CD14-positive monocyte (primary cell): ENCODE measurements around the gene BMPR1B. TPM values are rescaled to one million over a fixed set of nuclear protein-coding genes. Genes with fewer than 3 reads are reported as not detected.

Source experiments
- DNase-seq, 3 donors: peaks; one replicate each; pipeline ENCODE4 v3.0.0-alpha.2; 2011 to 2022
- H2AFZ ChIP-seq: 2 replicates; pipeline ENCODE4 v1.6.0; 2012; ENCODE audit warnings: mild to moderate bottlenecking, low read depth, low read length, inconsistent platforms; ENCODE audit not compliant: insufficient read depth, poor library complexity, severe bottlenecking
- H3K27ac ChIP-seq, 2 donors: 1 replicate in 1 of 2; 2 replicates in 1 of 2; pipeline ENCODE4 v1.5.1; 2012 to 2013; ENCODE audit warnings: low read length in 2 of 2, control low read depth in 1 of 2, inconsistent platforms in 1 of 2, low read depth in 1 of 2, mild to moderate bottlenecking in 1 of 2
- H3K27me3 ChIP-seq, 2 donors: one replicate each; pipeline versions ENCODE4 v1.6.0 to v1.6.1; 2011 to 2013; ENCODE audit warnings: low read length in 2 of 2; ENCODE audit not compliant: control insufficient read depth in 2 of 2, insufficient read depth in 2 of 2
- H3K36me3 ChIP-seq, 2 donors: replicated peaks in 1 of 2; 1 replicate in 1 of 2; 2 replicates in 1 of 2; pipeline versions ENCODE4 v1.5.1 to v1.6.1; 2012 to 2013; ENCODE audit warnings: low read length in 2 of 2, control low read depth in 1 of 2, inconsistent platforms in 1 of 2, mild to moderate bottlenecking in 1 of 2; ENCODE audit not compliant: insufficient read depth in 2 of 2, control insufficient read depth in 1 of 2
- H3K4me1 ChIP-seq, 2 donors: 1 replicate in 1 of 2; 2 replicates in 1 of 2; pipeline versions ENCODE4 v1.5.1 to v1.6.1; 2012 to 2013; ENCODE audit warnings: low read length in 2 of 2, control low read depth in 1 of 2, inconsistent platforms in 1 of 2, mild to moderate bottlenecking in 1 of 2, moderate library complexity in 1 of 2; ENCODE audit not compliant: insufficient read depth in 2 of 2, control insufficient read depth in 1 of 2
- H3K4me2 ChIP-seq: replicated peaks from 2 replicates; pipeline ENCODE3; 2012; ENCODE audit warnings: low read length, moderate library complexity, mild to moderate bottlenecking; ENCODE audit not compliant: poor library complexity, severe bottlenecking; ENCODE audit errors: extremely low read depth
- H3K4me3 ChIP-seq, 3 experiments: fragments of 200-600 bp in 1 of 3; sonication (generic) in 1 of 3; replicated peaks in 1 of 3; 1 replicate in 2 of 3; 2 replicates in 1 of 3; pipeline ENCODE4 v1.5.1; 2011 to 2013; ENCODE audit warnings: low read length in 3 of 3, mild to moderate bottlenecking in 3 of 3, control low read depth in 2 of 3, low read depth in 2 of 3, inconsistent platforms in 1 of 3, moderate library complexity in 1 of 3
- H3K79me2 ChIP-seq: 2 replicates; pipeline ENCODE4 v1.6.0; 2012; ENCODE audit warnings: mild to moderate bottlenecking, control low read depth, inconsistent platforms, low read length, moderate library complexity; ENCODE audit not compliant: insufficient read depth
- H3K9ac ChIP-seq: 2 replicates; pipeline ENCODE4 v1.6.0; 2017; ENCODE audit warnings: low read length, mild to moderate bottlenecking; ENCODE audit not compliant: insufficient read depth, poor library complexity, severe bottlenecking
- H3K9me3 ChIP-seq, 2 donors: replicated peaks in 1 of 2; 1 replicate in 1 of 2; 2 replicates in 1 of 2; pipeline versions ENCODE4 v1.5.1 to v1.6.1; 2012 to 2013; ENCODE audit warnings: low read length in 2 of 2, control low read depth in 1 of 2; ENCODE audit not compliant: control insufficient read depth in 1 of 2, insufficient read depth in 1 of 2
- H4K20me1 ChIP-seq: 2 replicates; pipeline ENCODE4 v1.6.0; 2012; ENCODE audit warnings: mild to moderate bottlenecking, low read length, control low read depth, moderate library complexity; ENCODE audit not compliant: insufficient read depth
- H3K27ac Mint-ChIP-seq, 7 donors: one replicate each; pipeline ENCODE4 v1.8.0; 2020; ENCODE audit warnings: mild to moderate bottlenecking in 7 of 7, mixed read lengths in 7 of 7, moderate library complexity in 6 of 7, inconsistent platforms in 2 of 7
- H3K27me3 Mint-ChIP-seq, 3 donors: one replicate each; pipeline ENCODE4 v1.8.0; 2021 to 2022; ENCODE audit warnings: low read depth in 3 of 3, mild to moderate bottlenecking in 3 of 3, mixed read lengths in 3 of 3, moderate library complexity in 3 of 3, inconsistent platforms in 1 of 3
- H3K36me3 Mint-ChIP-seq, 2 donors: one replicate each; pipeline ENCODE4 v1.8.0; 2020; ENCODE audit warnings: mixed read lengths in 2 of 2, inconsistent platforms in 1 of 2, mild to moderate bottlenecking in 1 of 2
- H3K4me1 Mint-ChIP-seq: one replicate; pipeline ENCODE4 v1.8.0; 2020; ENCODE audit warnings: mild to moderate bottlenecking, mixed read lengths
- H3K4me3 Mint-ChIP-seq, 2 donors: one replicate each; pipeline ENCODE4 v1.8.0; 2020; ENCODE audit warnings: mild to moderate bottlenecking in 2 of 2, mixed read lengths in 2 of 2, moderate library complexity in 1 of 2
- H3K9me3 Mint-ChIP-seq, 7 donors: one replicate each; pipeline ENCODE4 v1.8.0; 2020 to 2022; ENCODE audit warnings: mixed read lengths in 7 of 7, mild to moderate bottlenecking in 6 of 7, moderate library complexity in 6 of 7, inconsistent platforms in 2 of 7
- WGBS: methylation state at CpG from one replicate; pipeline ENCODE4 v1.1.5; 2013; ENCODE audit warnings: missing lambda C conversion rate; ENCODE audit not compliant: insufficient coverage; 5-methylcytosine and 5-hydroxymethylcytosine counted together
- intact Hi-C, 2 donors: fragments of 100-400 bp; cut with micrococcal nuclease; formaldehyde crosslinking; loops; one replicate each; pipeline versions ENCODE4 v1.15.0 to v1.15.1; 2023
- polyA plus RNA-seq, 3 donors: library from polyadenylated mRNA; depleted of rRNA in 1 of 3; unstranded in 2 of 3; stranded (reverse) in 1 of 3; fragments of 300-500 nt in 2 of 3; fragments of >200 nt in 1 of 3; fragmentation: Illumina TruSeq in 2 of 3; gene quantifications; 1 replicate in 2 of 3; 2 replicates in 1 of 3; pipeline ENCODE4 v1.2.3, GENCODE V29; 2012 to 2021
- TF ChIP-seq, protein P1 (sequence below): fragments of 200-600 bp; IDR thresholded peaks from one replicate; pipeline ENCODE4 v1.8.0; 2022; ENCODE audit warnings: antibody characterized with exemption, mild to moderate bottlenecking

The BMPR1B gene
- polyA plus RNA-seq, 3 donors: not detected

DNA sequence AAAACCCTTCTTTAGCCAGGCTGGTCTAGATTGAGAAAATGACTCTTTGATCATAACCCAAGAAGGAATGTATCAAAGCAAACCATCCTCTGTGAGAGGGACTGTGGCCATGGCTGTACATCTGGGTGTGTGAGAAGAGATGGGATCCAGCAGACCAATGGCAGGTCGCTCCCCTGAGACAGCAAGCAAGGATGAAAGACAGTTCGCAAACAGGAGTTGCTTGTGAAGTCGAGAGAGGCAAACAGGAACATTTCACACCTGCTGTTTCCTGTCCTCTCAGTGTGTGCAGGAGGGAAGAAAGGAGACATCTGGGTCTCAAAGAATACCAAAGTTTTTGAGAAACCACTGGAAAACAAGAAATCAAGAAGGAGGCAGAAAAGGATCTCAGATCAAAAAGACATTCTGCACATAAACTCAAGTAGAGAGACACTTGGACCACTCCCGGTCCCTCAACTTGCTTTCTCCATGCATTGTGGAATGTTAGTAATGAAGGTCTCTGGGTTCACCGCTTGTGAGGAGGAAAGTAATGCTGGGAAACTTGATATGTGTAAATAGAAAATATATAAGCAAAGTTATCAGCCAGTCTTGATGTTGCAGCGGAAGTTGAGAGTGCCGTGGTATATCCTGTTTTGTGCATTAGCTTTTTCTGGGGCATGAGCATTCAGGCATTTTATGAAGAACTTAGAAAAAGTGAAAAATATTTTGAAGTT is 327.5 kb downstream of the BMPR1B start:
- no peaks in the 10 kb centered on the region for H3K4me1 ChIP-seq
- Mint-ChIP-seq H3K27me3 (no peaks in the 10 kb centered on the region), H3K9me3 (no peaks in the 10 kb centered on the region), H3K4me1 (no peaks in the 10 kb centered on the region), H3K4me3 (no peak overlapping the region), H3K27ac (no peak overlapping the region), H3K36me3 (no peaks in the 10 kb centered on the region)
- TF ChIP-seq, protein P1, sequence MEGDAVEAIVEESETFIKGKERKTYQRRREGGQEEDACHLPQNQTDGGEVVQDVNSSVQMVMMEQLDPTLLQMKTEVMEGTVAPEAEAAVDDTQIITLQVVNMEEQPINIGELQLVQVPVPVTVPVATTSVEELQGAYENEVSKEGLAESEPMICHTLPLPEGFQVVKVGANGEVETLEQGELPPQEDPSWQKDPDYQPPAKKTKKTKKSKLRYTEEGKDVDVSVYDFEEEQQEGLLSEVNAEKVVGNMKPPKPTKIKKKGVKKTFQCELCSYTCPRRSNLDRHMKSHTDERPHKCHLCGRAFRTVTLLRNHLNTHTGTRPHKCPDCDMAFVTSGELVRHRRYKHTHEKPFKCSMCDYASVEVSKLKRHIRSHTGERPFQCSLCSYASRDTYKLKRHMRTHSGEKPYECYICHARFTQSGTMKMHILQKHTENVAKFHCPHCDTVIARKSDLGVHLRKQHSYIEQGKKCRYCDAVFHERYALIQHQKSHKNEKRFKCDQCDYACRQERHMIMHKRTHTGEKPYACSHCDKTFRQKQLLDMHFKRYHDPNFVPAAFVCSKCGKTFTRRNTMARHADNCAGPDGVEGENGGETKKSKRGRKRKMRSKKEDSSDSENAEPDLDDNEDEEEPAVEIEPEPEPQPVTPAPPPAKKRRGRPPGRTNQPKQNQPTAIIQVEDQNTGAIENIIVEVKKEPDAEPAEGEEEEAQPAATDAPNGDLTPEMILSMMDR: no peak
- no peak overlapping the region for H3K27ac ChIP-seq
- no peaks in the 10 kb centered on the region for H3K27me3 ChIP-seq
- H3K36me3 ChIP-seq: no peaks in the 10 kb centered on the region
- no peaks in the 10 kb centered on the region for H4K20me1 ChIP-seq
- intact Hi-C loops: no loop called here
- no peak for DNase-seq
- no peak overlapping the region for H3K9ac ChIP-seq
- no peaks in the 10 kb centered on the region for H3K9me3 ChIP-seq
- WGBS: 58% methylated on average over 6 of the region's 7 CpGs
- H3K79me2 ChIP-seq: no peaks in the 10 kb centered on the region
- H3K4me3 ChIP-seq: no peak overlapping the region
- H3K4me2 ChIP-seq: no peak overlapping the region
- no peak overlapping the region for H2AFZ ChIP-seq

DNA sequence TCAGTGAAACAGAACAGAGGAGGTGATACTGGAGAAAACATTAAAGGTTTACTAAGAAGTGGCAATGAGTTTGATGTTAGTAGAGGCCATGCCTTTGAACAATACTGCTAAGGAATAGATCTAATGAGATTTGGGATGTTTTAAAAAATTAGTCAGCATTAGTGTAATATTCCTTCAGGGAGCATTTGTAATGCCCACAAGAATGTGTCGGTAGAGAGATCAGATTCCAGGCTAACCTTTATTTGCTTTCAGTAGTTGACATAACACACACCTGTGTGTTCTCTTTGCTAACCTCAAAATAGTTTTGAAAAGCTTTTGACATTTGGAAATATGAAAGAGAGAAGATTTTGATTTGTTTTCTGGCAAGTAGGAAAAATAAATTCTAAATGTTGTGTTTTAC is 328.8 kb downstream of the BMPR1B start:
- H4K20me1 ChIP-seq: no peaks in the 10 kb centered on the region
- no CpG with 5 or more reads among the region's 1 CpG for WGBS
- Mint-ChIP-seq H3K36me3 (no peaks in the 10 kb centered on the region), H3K9me3 (no peaks in the 10 kb centered on the region), H3K4me1 (peaks cover 5% of the 10 kb centered on the region), H3K27me3 (no peaks in the 10 kb centered on the region), H3K4me3 (no peak overlapping the region), H3K27ac (no peak overlapping the region)
- DNase-seq: no peak
- no peaks in the 10 kb centered on the region for H3K36me3 ChIP-seq
- TF ChIP-seq, protein P1: no peak
- H3K9me3 ChIP-seq: no peaks in the 10 kb centered on the region
- H3K27ac ChIP-seq: no peak overlapping the region
- H3K79me2 ChIP-seq: no peaks in the 10 kb centered on the region
- intact Hi-C loops: no loop called here
- H3K9ac ChIP-seq: no peak overlapping the region
- H3K27me3 ChIP-seq: no peaks in the 10 kb centered on the region
- H3K4me3 ChIP-seq: no peak overlapping the region
- H3K4me2 ChIP-seq: no peak overlapping the region
- no peak overlapping the region for H2AFZ ChIP-seq
- H3K4me1 ChIP-seq: no peaks in the 10 kb centered on the region
